Putamen (tissue), 1 donor: ENCODE results near the gene TCEANC2.
"Not testable (repeated sequence)": the region's sequence is repeated elsewhere in the genome, so short reads cannot be mapped to it uniquely, and the experiment has no call there.

Source experiments
- DNase-seq: peaks from one replicate; pipeline ENCODE4 v3.0.0-alpha.2; 2016; ENCODE audit warnings: low spot score

The TCEANC2 gene

GRCh38 chr1:54027848-54028247 is 25.6 kb upstream of the TCEANC2 start:
- no peak for DNase-seq

- DNase-seq, result peak; percentile 71
Observed at GRCh38 chr1:54028306-54029251, 24.8 kb upstream of the TCEANC2 start.

- no peak for DNase-seq
Observed at GRCh38 chr1:54037476-54037875, 15.9 kb upstream of the TCEANC2 start.

- no peak for DNase-seq
Observed at GRCh38 chr1:54041806-54042205, 11.6 kb upstream of the TCEANC2 start.

- DNase-seq, result peak; percentile 50
Observed at GRCh38 chr1:54045496-54045895, 7.9 kb upstream of the TCEANC2 start.

GRCh38 chr1:54046671-54047383 is 6.6 kb upstream of the TCEANC2 start:
- no peak for DNase-seq

GRCh38 chr1:54047384-54048305 is 5.8 kb upstream of the TCEANC2 start:
- no peak for DNase-seq

GRCh38 chr1:54050435-54050834 is 3.0 kb upstream of the TCEANC2 start:
- DNase-seq, result not testable (repeated sequence)

- DNase-seq, result no peak
Observed at GRCh38 chr1:54051933-54052430, 1.4 kb upstream of the TCEANC2 start.

- no peak for DNase-seq
Observed at GRCh38 chr1:54052431-54052933, 926 bp upstream of the TCEANC2 start.

GRCh38 chr1:54053745-54054437 is 483 bp downstream of the TCEANC2 start:
- DNase-seq, result peak; percentile 49

- no peak for DNase-seq
Observed at GRCh38 chr1:54054438-54054749, 986 bp downstream of the TCEANC2 start.

- DNase-seq, result no peak
Observed at GRCh38 chr1:54064299-54064698, 10.9 kb downstream of the TCEANC2 start.

GRCh38 chr1:54069791-54070170 is 16.4 kb downstream of the TCEANC2 start:
- no peak for DNase-seq

GRCh38 chr1:54070171-54070837 is 16.9 kb downstream of the TCEANC2 start:
- no peak for DNase-seq

GRCh38 chr1:54077359-54077758 is 24.0 kb downstream of the TCEANC2 start:
- no peak for DNase-seq

GRCh38 chr1:54080598-54081049 is 27.2 kb downstream of the TCEANC2 start:
- DNase-seq, result no peak

GRCh38 chr1:54081306-54082270 is 28.2 kb downstream of the TCEANC2 start:
- peak; percentile 22 for DNase-seq

GRCh38 chr1:54084794-54085193 is 31.4 kb downstream of the TCEANC2 start:
- DNase-seq, result no peak
